ENCODE measurements around the gene GPC1. TPM values are rescaled to one million over a fixed set of nuclear protein-coding genes. Genes with fewer than 3 reads are reported as not detected.
A peak's percentile ranks its signal among the peaks of the same experiment; 100 is the strongest.

The GPC1 gene
- total and polyA plus RNA-seq, 12 donors, result 104 to 287 (median 181) TPM

- intact Hi-C loops (cut with DNase I), result no loop called here
- H3K36me3 ChIP-seq, result no peaks in the 10 kb centered on the region
- DNase-seq (no peak), ATAC-seq (peak in 1 of 8 donors; percentile 30)
- peaks cover 0 to 5% (median 0%) of the 10 kb centered on the region in 9 donors for H3K4me1 ChIP-seq
- 72 to 75% methylated on average over 4 of the region's 4 CpGs for WGBS, 2 donors
- no peaks in the 10 kb centered on the region for H3K27me3 ChIP-seq
- H3K4me3 ChIP-seq, result no peak overlapping the region
- H3K9me3 ChIP-seq, result peaks cover 0 to 6% (median 0%) of the 10 kb centered on the region in 11 donors
- no peak for TF ChIP-seq CTCF (IDR thresholded peaks at IDR 0.05)
- no peak overlapping the region for H3K27ac ChIP-seq
Measured at GRCh38 chr2:240413813-240414429, 21.5 kb upstream of the GPC1 start.

GRCh38 chr2:240416821-240417220 lies 18.6 kb upstream of the GPC1 start:
- TF ChIP-seq CTCF (IDR thresholded peaks at IDR 0.05), result no peak
- Histone ChIP-seq H3K4me3 (no peak overlapping the region), H3K27me3 (no peaks in the 10 kb centered on the region), H3K9me3 (peaks cover 0 to 28% (median 4%) of the 10 kb centered on the region in 11 donors), H3K4me1 (peaks cover 0 to 5% (median 0%) of the 10 kb centered on the region in 9 donors), H3K36me3 (no peaks in the 10 kb centered on the region), H3K27ac (no peak overlapping the region)
- 73 to 74% methylated on average over 4 of the region's 4 CpGs for WGBS, 2 donors
- intact Hi-C loops (cut with DNase I), result no loop called here
- DNase-seq (no peak), ATAC-seq (no peak)

GRCh38 chr2:240418311-240418710 lies 17.2 kb upstream of the GPC1 start:
- TF ChIP-seq CTCF (IDR thresholded peaks at IDR 0.05), result no peak
- WGBS, 2 donors, result 84 to 85% methylated on average over 1 of the region's 1 CpG
- no peak for ATAC-seq

DNA sequence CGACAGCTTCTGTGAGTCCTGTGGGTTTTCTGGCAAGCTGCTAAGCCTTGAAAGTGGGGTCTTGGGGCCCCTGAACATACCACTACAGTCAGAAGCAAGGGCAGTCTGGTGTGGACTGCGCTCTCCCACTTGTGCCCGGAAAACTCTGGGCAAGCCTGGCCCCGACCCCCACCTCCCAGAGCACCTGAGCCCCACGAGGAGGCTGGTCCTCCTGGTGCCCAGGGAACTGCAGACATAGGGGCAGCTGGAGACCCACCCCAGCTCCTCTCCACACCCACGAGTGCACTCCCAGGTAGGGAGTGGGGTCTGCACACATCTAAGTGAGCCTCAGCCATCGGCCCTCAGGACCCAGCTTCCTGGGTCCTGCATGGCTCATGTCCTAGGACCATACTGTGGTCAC lies 16.2 kb upstream of the GPC1 start:
- peaks cover 0 to 34% (median 4%) of the 10 kb centered on the region in 11 donors for H3K9me3 ChIP-seq
- no peak for TF ChIP-seq CTCF (IDR thresholded peaks at IDR 0.05)
- no peaks in the 10 kb centered on the region for H3K36me3 ChIP-seq
- DNase-seq (no peak), ATAC-seq (no peak)
- H3K27ac ChIP-seq, result no peak overlapping the region
- H3K4me3 ChIP-seq, result no peak overlapping the region
- intact Hi-C loops (cut with DNase I), result no loop called here
- 82 to 85% methylated on average over 7 of the region's 7 CpGs for WGBS, 2 donors
- no peaks in the 10 kb centered on the region for H3K27me3 ChIP-seq
- H3K4me1 ChIP-seq, result no peaks in the 10 kb centered on the region

More at GRCh38 chr2:240418311-240418710, 17.2 kb upstream of the GPC1 start:
- Histone ChIP-seq H3K9me3 (peaks cover 0 to 34% (median 4%) of the 10 kb centered on the region in 11 donors), H3K4me1 (no peaks in the 10 kb centered on the region), H3K4me3 (no peak overlapping the region), H3K27ac (no peak overlapping the region), H3K27me3 (no peaks in the 10 kb centered on the region), H3K36me3 (no peaks in the 10 kb centered on the region)
- intact Hi-C loops (cut with DNase I), result no loop called here
- no peak for DNase-seq

Data from heart right ventricle (tissue), 16 donors.